HG03565 (cell line): ENCODE data around the gene PLVAP.

ENCODE experiments used
- ATAC-seq: cut with Tn5 transposase; IDR thresholded peaks from one replicate; pipeline ENCODE4 v1.9.1; 2021; ENCODE audit warnings: mild to moderate bottlenecking, moderate library complexity; ENCODE audit not compliant: unreplicated experiment

Gene PLVAP

DNA sequence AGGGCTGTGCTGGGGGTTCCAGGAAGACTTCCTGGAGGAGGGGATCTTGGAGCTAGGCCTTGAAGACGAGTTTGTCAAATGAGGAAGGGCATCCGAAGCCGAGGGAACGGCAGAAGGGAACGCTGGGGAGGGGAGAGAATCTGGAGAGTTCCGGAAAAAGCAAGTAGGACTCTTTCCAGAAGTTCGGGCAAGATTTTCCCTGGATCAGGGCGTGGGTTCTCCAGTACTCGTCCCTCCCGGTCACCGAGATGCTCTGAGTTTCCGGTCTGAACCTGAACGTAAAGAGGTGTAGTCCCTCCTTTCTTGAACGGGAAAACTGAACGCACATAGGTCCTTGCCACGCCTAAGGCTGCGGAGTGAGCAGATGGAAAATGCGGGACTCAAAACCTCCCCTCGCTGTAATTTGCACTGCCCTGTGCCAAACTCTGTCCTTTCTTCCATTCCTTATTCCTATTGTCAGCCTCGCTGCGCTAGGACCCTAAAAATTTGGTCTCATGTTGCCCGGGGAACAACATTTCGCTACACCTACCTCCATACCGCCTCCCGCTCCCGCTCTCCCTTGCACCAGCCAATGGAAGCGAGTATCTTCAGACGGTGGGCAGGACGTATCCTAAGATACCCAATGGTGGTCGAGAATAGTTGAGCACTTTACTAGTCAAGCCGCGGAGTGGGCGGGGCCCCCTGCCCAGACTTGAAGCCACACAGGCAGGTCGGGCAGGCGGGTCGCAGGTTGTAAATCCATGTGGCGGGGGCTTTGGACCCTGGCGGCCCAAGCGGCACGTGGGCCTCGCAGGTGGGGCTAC is 40.1 kb downstream of the PLVAP start, which contains the start of gene GTPBP3:
Gene GTPBP3, plus strand, starts transcription at position 682 of the 803 bp plus-strand sequence. Its CDS starts 59 bp downstream, at position 741.
- peak; percentile 79 for ATAC-seq

DNA sequence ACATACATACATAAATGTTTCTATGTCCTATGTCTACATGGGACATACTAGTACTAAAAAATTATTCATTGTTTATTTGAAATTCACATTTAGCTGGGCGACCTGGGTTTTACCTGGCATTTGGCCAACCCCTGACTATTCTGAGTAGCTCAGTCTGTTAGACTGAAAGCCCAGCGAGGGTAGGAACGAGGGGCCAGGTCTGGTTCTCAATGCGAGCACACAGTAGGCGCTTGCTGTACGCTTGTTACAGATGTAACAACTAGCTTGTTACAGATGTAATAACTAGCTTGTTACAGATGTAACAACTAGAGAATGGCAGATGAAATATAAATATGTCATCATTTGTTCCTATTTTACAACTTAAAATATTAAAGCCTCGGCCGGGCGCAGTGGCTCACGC is 41.6 kb downstream of the PLVAP start:
- ATAC-seq: no peak

DNA sequence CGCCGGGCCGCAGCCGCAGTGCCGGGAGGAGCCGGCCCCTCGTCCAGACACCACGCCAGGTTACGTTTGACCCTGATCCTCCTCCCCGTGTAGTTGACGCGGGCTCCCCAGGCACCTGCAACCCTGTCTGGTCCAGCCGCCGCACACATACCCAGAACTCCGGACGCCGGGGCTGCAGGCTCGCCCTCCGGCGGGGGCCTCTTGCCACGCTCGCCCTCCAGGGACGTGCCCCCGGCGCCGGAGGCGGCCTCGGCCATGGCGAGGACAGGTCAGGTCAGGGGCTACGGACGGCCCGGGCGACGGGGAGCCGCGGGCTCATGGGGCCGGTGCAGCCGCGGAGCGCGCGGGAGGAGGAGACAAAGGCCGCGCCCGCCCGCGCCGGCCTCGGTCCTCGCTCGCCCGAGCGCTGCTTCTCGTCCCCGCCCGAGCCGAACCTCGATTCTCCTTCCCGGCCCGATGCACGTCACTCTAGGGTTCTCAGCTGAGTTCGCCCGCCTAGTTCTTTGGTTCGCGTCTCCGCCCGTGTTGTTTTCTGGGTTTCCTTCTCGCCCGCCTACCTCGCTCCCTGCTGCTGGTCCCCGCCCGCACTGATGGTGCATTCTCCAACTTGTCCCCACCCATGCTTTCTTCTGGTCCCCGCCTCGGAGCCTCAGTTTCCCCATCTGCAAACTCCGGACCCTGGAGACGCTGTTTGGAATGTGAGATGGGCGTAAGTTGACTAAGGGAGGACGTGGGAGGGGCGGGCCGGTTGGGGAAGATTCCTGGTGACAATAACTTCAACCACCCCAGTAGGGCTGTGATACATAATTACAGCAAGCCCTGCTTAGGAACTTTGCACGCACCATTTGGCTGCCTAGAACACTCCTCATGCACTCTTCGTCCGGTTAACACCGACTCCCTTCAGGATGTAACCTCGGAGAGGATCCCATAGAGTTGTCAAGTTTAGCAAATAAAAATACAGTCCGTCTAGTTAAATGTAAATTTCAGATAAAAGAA is 42.4 kb downstream of the PLVAP start, which contains the start of gene ANO8:
Gene ANO8, minus strand, starts transcription at position 442 of the 996 bp plus-strand sequence. Its CDS starts 185 bp downstream, at position 257.
- ATAC-seq: peak; percentile 27

DNA sequence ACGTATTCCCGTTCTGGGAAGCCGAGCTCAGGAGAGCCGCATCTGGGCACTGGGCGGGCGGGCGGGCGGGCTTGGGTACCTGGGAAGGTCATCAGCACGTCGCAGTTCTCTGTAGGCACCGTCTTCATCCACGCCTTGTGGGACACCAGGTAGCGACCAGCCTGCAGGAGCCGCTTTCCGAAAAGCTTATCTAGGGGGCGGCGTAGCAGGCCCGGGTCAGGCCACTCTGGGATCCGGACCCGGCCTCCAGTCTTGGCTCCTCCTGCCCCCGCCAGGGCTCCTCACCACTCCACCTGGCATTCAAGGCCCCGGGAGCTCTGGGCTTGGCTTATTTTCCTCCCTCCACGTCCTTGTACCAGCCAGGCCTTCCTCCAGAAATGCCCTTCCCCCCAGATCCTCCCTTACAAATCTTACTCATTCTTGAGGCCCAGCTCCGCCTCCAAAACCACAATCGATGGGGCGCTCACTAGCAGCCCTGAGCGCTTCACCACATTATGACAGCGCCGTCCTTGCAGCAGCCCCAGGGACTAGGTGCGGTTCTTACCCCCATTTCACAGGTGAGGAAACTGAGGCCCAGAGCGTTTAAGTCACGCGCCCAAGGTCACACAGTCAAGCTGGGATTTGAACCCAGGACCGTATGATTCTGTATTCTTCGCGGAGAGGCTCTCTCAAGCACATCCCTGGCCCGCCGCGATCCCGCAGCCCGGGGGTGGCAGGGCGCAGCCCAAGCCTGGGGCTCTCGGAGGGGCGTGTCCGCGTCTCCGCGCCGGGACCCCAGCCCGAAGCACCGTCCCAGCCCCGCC is 43.3 kb downstream of the PLVAP start:
- no peak for ATAC-seq

DNA sequence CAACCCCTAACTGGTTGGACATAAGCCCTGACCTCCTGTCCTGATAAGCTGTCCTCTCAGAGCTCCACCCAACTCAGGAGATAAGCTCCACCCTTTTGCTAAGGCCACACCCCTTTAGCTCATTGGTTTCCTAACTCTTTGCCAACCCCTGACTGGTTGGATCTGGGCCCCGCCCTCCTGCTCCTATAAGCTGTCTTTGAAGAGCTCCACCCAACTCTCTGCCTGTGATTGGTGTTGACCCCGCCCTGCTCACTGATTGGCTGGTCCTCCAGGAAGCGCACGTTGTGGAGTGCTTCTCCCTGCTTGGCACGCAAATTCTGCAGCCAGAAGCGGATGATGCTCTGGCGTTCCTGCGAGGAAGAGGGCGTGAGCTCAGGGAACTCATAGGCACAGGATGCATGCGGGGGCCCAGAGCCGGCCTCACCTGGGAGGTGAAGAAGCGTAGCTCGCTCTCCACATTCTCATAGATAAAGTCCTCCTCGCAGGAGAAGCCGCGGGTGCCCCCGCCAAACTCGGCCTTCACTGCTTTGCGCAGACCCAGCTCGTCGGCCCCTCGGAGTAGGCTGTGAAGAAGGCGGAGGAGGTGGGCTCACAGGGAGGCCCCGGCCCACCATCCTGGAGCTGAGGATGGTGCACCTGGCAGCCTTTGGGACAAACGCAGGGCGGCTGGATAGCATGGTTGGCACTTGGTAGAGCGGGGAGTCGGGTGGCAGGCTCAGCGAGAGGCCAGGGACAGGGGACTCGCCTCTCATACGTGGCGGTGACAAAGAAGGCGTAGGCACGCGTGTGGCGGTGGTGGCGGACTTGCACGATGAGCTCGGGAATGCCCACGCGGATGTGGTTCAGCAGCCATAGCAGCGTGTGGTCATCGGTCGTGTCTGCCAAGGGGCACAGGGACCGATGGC is 44.2 kb downstream of the PLVAP start:
- no peak for ATAC-seq

DNA sequence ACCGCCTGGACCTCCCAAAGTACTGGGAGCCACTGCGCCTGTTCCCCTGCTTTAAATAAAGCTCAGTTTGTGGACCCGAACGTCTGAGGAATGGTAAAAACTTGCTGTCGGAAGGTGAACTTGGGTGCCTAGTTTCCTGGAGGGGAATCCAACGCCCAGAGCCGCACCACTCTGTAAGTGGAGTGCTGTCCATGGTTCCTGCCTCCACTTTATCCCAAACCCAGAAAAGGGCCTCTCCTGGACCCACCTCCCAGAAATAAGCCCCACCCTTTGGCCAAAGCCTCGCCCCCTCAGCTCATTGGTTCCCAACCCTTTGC is 44.8 kb downstream of the PLVAP start:
- ATAC-seq: no peak

DNA sequence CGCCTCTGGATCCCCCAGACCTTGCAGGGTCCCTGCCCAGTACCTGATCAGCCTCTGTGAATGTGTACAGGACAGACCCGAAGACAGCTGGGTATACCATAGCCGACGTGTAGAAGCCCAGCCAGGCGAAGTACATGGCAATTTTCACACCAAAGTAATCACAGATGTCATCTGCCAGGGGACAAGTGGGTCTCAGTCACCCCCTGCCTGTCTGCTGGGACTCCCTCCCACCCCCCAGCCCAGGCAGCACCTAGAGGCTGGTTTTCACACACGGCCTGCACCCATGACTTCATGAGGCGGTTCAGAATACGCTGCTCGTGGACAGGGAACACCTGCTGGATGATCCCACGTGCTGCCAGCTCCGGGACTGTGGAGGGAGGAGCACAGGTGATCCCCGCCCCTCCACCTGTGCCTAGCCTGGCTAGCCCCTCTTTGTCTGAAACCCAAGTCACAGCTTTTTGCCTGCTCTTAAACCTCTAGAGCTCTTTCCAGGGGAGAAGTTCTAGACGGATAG is 46.0 kb downstream of the PLVAP start:
- ATAC-seq: no peak

DNA sequence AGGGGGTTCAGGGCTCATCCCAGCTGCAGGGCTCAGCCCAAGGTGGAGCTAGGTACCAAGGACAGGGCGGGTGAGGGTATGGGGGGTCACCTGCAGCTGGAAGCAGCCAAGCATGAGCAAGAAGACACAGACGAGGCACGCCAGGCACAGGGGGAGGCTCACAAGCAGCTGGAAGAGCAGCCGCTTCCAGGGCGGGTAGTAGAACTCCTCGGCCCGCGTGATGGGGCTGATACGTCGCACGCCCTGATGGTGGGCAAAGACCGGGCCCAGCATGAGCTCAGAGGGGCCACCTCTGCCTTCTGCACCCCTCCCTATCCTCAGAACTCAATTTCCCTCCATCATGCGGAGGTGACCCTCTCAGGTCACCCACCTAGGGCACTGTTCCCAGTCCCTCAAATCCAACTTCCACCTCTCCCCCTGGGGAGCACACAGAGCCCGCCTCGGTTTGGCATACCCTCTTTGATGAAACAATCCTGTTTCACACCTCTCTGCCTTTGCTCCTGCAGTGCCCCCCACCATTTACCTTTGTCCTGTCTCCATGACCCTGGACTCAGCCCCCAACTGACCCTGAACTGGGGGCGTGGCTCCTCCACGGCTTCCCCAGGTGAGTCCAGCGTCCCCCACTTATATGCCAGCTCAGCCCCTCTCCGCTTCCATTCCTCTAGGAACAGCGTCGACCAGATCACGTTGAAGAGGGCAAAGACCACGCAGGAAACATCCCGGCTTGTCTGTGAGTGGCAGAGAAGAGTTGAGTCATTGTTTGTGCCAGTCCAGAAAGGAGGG is 46.7 kb downstream of the PLVAP start:
- ATAC-seq: no peak

DNA sequence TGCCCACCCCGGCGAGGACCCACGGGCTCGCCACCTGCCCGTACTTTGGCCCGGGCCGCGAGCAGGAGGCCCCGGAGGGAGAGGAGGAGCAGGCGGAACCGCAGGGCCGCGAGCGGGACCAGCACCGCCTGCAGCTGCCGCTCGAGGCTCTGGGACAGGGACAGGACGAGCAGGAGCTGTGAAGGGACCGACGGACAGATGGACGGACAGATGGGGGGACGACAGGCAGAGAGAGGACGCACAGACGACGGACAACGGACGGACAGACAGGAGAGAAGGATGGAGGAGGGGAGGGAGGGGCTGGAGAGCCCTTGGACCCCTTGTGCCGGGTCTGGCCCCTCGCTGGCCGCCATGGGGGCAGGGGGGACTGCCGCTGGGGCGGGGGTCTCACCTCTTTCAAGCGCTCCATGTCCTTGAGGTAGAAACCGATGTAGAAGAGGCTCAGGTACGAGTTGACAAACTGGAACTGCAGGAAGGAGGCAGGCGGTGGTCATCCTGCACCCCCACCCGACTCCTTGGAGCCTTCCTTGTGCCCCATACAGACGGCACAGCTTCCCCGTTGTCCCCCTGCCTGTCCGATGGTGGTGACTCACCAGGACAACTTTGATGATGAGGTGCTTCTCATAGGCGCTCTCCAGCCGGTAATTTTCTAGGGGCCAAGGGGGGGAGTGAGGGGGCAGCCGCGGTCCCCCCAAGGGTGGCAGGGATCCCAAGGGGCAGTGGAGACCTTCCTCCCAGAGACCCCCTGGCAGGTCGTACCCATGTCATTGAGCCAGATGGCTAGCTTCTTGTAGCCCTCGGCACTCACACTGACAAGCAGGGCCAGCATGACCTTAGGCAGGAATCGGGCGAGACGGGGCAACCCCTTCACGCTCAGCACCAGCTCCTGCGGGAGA is 47.5 kb downstream of the PLVAP start:
- no peak for ATAC-seq

DNA sequence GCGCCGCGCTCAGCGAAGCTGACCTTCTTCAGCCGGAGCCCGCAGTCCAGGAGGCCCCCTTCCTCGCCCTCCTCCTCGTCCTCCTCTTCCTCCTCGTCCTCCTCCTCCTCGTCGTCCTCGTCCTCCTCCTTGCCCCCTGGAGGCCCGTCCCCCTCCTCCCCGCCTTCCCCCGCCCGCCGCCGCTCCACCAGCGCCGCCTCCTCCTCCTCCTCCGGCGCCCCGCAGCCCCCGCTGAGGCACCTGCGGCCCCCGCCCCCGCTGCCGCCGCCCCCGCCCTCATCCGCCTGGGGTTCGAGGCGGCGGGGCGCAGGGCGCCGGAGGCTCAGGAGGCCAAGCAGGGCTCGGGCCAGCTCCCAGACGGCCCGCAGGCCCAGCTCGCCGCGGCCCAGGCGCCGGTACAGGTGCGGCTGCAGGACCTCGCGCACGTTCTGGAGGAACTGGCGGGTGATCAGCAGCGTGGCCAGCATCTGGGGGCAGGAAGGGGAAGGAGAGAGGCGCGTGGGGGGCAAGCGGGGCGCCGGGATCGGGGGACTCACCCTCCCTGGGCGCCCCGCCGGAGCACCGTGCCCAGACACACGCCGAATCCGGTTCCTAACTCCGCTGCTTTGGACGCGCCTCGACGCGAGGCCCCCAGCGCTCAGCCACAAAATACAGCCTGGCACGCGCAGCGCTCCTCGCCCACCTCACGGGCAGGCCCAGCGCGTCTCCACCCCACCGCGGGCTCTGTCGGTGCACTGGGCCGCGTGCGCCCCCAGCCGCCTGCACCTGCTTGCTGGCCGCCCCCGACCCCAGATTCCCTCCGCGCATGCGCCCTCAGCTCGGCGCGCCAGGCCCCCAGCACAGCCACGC is 48.4 kb downstream of the PLVAP start:
- ATAC-seq: no peak

DNA sequence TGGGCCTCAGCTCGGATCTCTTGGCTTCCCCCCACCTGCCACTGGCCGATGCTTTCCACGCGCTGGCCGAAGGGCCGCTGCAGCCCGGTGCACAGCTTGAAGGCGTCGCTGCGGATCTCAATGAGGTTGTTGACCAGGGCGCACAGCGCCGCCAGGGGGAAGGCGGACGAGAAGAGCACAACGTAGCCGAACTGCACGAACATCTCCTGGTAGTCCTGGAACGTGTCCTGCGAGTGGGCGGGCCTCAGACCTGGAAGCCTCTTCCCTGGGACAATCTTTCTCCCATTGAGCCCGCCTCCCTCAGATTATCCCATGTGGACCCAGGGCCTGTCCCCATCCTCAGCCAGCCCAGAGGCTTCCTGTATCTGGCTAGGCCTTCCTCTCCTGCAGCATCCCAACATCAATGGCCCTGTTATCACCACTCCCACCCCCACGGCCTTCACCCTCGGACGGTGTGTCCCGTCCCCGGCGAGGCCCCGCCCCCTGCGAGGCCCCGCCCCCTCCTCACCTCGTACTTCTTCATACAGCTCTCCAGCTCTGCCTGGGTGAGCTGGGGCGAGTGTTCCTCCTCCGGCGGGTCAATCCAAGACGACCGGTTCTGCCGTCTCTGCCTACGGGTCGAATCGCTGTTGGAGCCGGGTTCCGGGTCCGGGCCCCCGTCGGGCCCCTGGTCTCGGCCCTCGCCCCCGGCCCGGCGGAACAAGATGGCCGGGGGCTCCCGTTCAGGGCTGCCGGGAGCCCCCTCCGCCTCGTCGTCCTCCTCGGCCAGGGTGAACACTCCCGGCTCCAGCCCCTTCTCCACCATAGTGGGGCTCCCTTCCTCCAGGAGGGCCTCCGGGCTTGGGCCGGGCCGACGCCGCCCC is 49.3 kb downstream of the PLVAP start:
- ATAC-seq: no peak

DNA sequence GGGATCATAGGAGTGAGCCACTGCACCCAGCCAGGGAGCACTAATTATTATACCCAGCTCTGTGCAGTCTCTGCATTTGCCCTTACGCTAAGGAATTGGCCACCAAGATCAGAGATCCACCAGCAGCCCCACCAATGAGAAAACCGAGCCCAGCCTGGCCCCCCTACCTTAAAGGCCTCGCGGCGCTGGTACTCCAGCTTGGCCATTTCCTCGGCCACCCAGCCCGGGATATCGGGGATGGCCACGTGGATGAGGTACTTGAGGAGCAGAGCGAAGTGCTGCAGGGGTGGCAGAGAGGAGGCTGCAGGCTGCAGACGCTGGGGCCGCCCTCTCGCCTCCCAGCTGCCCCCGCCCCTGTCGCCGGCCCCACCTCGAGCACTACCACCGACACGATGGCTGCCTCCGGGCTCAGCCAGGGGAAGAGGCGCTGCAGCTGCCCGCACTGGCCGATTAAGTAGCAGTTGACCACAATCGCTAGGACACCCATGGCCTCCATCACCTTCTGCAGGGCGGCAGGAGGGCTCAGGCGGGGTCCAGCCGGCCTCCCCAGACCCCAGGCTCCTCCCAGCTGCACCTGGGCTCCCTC is 50.0 kb downstream of the PLVAP start:
- no peak for ATAC-seq

DNA sequence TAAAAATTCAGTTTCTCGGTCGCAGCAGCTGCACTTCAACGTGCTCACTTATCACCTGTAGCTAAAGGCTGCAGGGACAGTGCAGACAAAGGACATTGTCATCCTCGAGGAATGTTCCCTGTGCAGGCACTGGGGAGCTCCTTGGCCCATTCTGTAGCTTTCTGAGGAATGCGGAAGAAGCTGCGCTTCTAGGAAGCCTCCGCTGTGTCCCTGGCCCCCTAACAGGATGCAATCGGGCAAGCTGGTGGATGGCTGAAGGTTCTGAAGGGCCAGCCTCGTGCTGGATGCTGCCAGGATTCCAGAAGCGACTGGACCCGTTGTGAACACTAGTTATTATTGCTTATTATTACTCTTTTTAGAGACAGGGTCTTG is 50.6 kb downstream of the PLVAP start:
- ATAC-seq: no peak

DNA sequence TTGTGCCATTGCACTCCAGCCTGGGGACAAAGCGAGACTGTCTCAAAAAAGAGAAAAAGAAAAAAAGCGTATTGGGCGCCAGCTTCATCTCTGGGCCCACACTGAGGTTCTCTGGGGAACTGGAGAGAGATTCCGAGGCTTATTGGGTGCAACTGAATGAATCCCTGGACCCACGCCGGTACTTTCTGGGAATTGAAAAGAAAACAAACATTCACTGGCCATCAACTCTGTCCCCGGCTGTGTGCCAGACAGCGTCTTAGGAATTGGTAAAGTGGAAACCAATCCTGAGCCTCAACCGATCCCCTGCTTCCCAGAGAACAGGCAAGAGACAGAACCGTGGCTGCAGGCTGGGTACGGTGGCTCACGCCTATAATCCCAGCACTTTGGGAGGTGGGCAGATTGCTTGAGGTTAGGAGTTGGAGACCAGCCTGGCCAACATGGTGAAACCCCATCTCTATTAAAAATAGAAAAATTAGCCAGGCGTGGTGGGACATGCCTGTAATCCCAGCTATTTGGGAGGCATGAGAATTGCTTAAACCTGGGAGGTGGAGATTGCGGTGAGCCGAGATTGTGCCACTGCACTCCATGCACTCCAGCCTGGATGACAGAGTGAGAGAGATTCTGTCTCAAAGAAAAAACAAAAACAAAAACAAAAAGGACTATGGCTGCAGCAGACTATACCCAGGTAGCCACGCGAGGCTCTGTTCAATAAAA is 51.1 kb downstream of the PLVAP start:
- ATAC-seq: no peak

DNA sequence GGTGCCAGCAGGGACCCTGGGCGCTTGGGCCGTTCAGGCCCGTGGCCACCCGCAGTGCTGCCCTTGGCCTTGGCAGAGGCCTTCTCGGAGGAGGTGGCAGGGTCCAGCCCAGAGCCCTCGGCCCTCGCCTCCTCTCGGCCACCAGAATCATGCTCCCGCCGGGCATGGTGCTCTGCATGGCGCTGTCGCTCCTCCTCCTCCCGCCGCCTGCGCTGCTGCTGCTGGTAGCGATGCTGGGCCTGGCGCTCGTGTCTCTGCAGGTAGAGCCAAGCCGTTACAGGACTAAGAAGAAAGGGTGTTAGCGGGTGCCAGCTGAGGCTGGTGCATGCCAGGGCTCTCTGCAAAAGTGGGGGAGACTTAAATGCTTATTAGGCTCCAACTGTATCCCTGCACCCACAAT is 52.0 kb downstream of the PLVAP start:
- ATAC-seq: no peak
